ENCODE results near the gene ANKRD11. TPM values are rescaled to one million over a fixed set of nuclear protein-coding genes. Genes with fewer than 3 reads are reported as not detected.

Gene ANKRD11
- total and polyA plus RNA-seq, 7 donors = 30.6 to 161 (median 42.8) TPM

- DNase-seq = no peak
- Histone ChIP-seq H3K36me3 (peaks cover 22 to 92% (median 42%) of the 10 kb centered on the region in 4 donors), H3K27ac (no peak overlapping the region), H3K27me3 (no peaks in the 10 kb centered on the region), H3K4me3 (no peak overlapping the region), H3K9me3 (no peaks in the 10 kb centered on the region), H3K4me1 (no peaks in the 10 kb centered on the region)
- WGBS, 2 donors = 88 to 94% methylated on average over 9 of the region's 9 CpGs
- TF ChIP-seq CTCF (IDR thresholded peaks at IDR 0.05) (no peak), POLR2AphosphoS5 (IDR thresholded peaks at IDR 0.05) (no peak), POLR2A (IDR thresholded peaks at IDR 0.05) (no peak)
- intact Hi-C loops (cut with DNase I) = no loop called here
Observed at GRCh38 chr16:89277049-89277448, 213.3 kb downstream of the ANKRD11 start.

- H3K27ac ChIP-seq = no peak overlapping the region
- H3K36me3 ChIP-seq = peaks cover 20 to 88% (median 38%) of the 10 kb centered on the region in 4 donors
- no peak for TF ChIP-seq EP300 (IDR thresholded peaks at IDR 0.05)
- no peak for TF ChIP-seq POLR2A (IDR thresholded peaks at IDR 0.05)
- TF ChIP-seq CTCF (IDR thresholded peaks at IDR 0.05) = no peak
- no peak for TF ChIP-seq POLR2AphosphoS5 (IDR thresholded peaks at IDR 0.05)
- DNase-seq = no peak
- no peak overlapping the region for H3K4me3 ChIP-seq
- 95 to 96% methylated on average over 39 of the region's 39 CpGs for WGBS, 2 donors
- intact Hi-C loops (cut with DNase I) = no loop called here
- no peaks in the 10 kb centered on the region for H3K27me3 ChIP-seq
- no peaks in the 10 kb centered on the region for H3K9me3 ChIP-seq
- H3K4me1 ChIP-seq = no peaks in the 10 kb centered on the region
Observed at GRCh38 chr16:89275837-89276720, 214.3 kb downstream of the ANKRD11 start.

- 92 to 96% methylated on average over 11 of the region's 11 CpGs for WGBS, 2 donors
- no peak for TF ChIP-seq EP300 (IDR thresholded peaks at IDR 0.05)
- no peak for TF ChIP-seq POLR2AphosphoS5 (IDR thresholded peaks at IDR 0.05)
- no peak for TF ChIP-seq POLR2A (IDR thresholded peaks at IDR 0.05)
- TF ChIP-seq CTCF (IDR thresholded peaks at IDR 0.05) = no peak
- Histone ChIP-seq H3K36me3 (peaks cover 25 to 88% (median 38%) of the 10 kb centered on the region in 4 donors), H3K27ac (no peak overlapping the region), H3K4me1 (no peaks in the 10 kb centered on the region), H3K9me3 (no peaks in the 10 kb centered on the region), H3K4me3 (no peak overlapping the region), H3K27me3 (no peaks in the 10 kb centered on the region)
- DNase-seq = no peak
- intact Hi-C loops (cut with DNase I) = no loop called here
Observed at GRCh38 chr16:89275284-89275584, 215.1 kb downstream of the ANKRD11 start.

- no peak for DNase-seq
- no peak for TF ChIP-seq EP300 (IDR thresholded peaks at IDR 0.05)
- H3K9me3 ChIP-seq = no peaks in the 10 kb centered on the region
- WGBS, 2 donors = 93 to 95% methylated on average over 30 of the region's 30 CpGs
- H3K27ac ChIP-seq = no peak overlapping the region
- H3K4me3 ChIP-seq = no peak overlapping the region
- no peaks in the 10 kb centered on the region for H3K27me3 ChIP-seq
- H3K36me3 ChIP-seq = peaks cover 30 to 88% (median 43%) of the 10 kb centered on the region in 4 donors
- no peaks in the 10 kb centered on the region for H3K4me1 ChIP-seq
- intact Hi-C loops (cut with DNase I) = no loop called here
Observed at GRCh38 chr16:89274561-89275283, 215.6 kb downstream of the ANKRD11 start.

- H3K27ac ChIP-seq = no peak overlapping the region
- peaks cover 35 to 93% (median 47%) of the 10 kb centered on the region in 4 donors for H3K36me3 ChIP-seq
- WGBS, 2 donors = 93 to 95% methylated on average over 19 of the region's 19 CpGs
- intact Hi-C loops (cut with DNase I) = no loop called here
- no peak for DNase-seq
- no peak overlapping the region for H3K4me3 ChIP-seq
- TF ChIP-seq POLR2AphosphoS5 (IDR thresholded peaks at IDR 0.05) (no peak), EP300 (IDR thresholded peaks at IDR 0.05) (no peak), POLR2A (IDR thresholded peaks at IDR 0.05) (no peak), CTCF (IDR thresholded peaks at IDR 0.05) (no peak)
- no peaks in the 10 kb centered on the region for H3K9me3 ChIP-seq
- H3K27me3 ChIP-seq = no peaks in the 10 kb centered on the region
- no peaks in the 10 kb centered on the region for H3K4me1 ChIP-seq
Observed at GRCh38 chr16:89273741-89274472, 216.5 kb downstream of the ANKRD11 start.
